ENCODE data around the gene FCGBP. TPM values are rescaled to one million over a fixed set of nuclear protein-coding genes. Genes with fewer than 3 reads are reported as not detected.

The FCGBP gene
- total RNA-seq (2021; fragmentation: NEBNext Ultra II Directional; extraction: Animal tissue kit (Norgen Biotek cat#: 25700)): under 1 TPM; 0.02 to 0.83 (median 0.18) TPM
- long read RNA-seq: 0 reads

DNA sequence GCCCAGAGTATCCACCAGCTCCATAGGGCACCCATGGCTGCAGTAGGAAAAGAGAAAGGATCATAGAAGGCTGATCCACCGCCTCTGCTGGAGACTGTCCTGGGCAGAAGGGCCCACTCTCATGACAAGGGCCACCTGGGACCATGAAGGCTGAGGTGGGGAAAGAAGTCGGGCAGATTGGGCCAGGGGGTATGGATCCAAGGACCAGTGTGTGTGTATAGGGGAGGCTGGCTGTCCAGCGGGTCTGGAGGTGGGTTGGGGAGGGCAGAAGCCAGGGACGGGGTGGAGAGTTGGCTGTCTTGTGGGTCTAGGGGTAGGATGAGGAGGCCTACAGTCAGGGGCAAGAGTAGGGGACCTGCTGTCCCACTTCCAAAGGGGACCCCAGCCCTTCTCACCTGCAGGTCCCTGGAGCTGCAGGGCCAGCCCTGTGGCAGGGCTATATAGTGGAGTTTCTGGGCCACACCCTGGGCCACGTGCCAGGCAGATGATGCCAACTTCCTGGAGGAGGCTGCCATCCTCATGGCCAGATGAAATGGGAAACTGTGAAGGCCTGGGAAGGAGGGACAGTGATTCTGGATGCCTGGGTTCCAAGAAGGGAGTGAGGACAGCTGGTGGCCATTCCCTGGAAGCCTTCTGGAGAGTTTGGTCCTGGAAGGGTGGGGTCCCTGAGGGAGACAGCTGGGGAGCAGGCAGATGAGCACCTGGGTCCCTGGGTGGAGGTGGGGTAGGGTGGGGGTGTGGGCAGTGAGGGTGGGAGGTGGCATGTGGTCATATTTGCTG is at the start of gene FCGBP:
Gene FCGBP (minus strand): TSS at position 51 of the 780 bp plus-strand sequence.
- H3K36me3 Mint-ChIP-seq (ENCODE audit: low read depth): no peaks in the 10 kb centered on the region
- no peaks in the 10 kb centered on the region for H3K9me3 Mint-ChIP-seq
- no peak within 1 kb of the TSS for H3K4me3 Mint-ChIP-seq
- no peaks in the 10 kb centered on the region for H3K4me1 Mint-ChIP-seq (ENCODE audit: low read depth)
- DNase-seq: no peak
- TF ChIP-seq, protein P1, sequence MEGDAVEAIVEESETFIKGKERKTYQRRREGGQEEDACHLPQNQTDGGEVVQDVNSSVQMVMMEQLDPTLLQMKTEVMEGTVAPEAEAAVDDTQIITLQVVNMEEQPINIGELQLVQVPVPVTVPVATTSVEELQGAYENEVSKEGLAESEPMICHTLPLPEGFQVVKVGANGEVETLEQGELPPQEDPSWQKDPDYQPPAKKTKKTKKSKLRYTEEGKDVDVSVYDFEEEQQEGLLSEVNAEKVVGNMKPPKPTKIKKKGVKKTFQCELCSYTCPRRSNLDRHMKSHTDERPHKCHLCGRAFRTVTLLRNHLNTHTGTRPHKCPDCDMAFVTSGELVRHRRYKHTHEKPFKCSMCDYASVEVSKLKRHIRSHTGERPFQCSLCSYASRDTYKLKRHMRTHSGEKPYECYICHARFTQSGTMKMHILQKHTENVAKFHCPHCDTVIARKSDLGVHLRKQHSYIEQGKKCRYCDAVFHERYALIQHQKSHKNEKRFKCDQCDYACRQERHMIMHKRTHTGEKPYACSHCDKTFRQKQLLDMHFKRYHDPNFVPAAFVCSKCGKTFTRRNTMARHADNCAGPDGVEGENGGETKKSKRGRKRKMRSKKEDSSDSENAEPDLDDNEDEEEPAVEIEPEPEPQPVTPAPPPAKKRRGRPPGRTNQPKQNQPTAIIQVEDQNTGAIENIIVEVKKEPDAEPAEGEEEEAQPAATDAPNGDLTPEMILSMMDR (IDR thresholded peaks at IDR 0.05): no peak
- no peak within 1 kb of the TSS for H3K27ac Mint-ChIP-seq
- peaks cover 9% of the 10 kb centered on the region for H3K27me3 Mint-ChIP-seq (ENCODE audit: insufficient read depth)

DNA sequence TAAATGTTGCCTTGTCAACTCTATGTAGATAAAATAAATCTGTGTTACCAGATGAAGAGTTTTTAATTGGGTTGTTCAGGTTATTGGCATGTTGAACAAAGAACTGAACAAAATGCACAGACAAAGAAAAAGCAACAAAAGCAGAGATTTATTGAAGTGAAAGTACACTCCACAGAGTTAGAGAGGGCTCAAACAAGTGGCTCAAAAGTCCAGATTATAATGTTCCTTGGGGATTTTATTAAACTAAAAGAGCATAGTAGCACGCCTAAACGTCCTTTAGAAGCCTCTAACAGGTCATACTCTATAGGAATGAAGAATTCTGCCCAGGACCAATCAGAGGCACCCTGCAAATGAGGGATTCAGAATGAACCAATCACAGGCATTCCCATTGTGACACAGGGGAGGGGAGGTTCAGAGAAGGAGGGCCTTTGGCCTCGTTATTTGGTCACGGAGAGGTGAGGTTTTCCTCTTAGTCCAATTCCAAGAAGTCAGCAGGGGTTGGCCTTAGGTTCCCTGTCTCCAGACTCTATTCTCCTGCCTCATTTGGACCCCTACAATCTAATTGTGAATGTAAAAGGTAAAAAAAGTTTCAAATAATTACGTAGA is 49.4 kb upstream of the FCGBP start:
- Mint-ChIP-seq H3K36me3 (ENCODE audit: low read depth) (peaks cover 85% of the 10 kb centered on the region), H3K4me1 (ENCODE audit: low read depth) (no peaks in the 10 kb centered on the region), H3K4me3 (no peak overlapping the region), H3K27me3 (ENCODE audit: insufficient read depth) (no peaks in the 10 kb centered on the region), H3K27ac (no peak overlapping the region), H3K9me3 (peaks cover 47% of the 10 kb centered on the region)
- DNase-seq: no peak
- TF ChIP-seq, protein P1 (IDR thresholded peaks at IDR 0.05): no peak

DNA sequence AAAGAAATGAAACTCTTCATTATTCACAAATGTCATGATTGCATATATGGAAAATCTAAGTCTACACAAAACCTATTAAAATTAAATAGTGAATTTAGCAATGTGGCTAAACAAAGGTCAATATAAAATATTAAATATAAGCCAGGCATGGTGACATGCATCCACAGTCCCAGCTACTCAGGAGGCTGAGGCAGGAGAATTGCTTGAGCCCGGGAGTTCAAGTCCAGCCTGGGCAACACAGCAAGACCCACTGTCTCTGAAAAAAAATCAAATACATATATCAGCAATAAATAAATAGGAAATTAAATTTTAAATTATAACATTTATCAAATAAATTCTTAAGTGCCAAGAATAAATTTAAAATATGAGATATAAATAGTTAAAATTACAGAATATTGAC is 48.4 kb upstream of the FCGBP start:
- Mint-ChIP-seq H3K27me3 (ENCODE audit: insufficient read depth) (no peaks in the 10 kb centered on the region), H3K36me3 (ENCODE audit: low read depth) (peaks cover 91% of the 10 kb centered on the region), H3K27ac (no peak overlapping the region), H3K4me3 (no peak overlapping the region), H3K9me3 (peaks cover 43% of the 10 kb centered on the region), H3K4me1 (ENCODE audit: low read depth) (no peaks in the 10 kb centered on the region)
- TF ChIP-seq, protein P1 (IDR thresholded peaks at IDR 0.05): no peak
- no peak for DNase-seq

DNA sequence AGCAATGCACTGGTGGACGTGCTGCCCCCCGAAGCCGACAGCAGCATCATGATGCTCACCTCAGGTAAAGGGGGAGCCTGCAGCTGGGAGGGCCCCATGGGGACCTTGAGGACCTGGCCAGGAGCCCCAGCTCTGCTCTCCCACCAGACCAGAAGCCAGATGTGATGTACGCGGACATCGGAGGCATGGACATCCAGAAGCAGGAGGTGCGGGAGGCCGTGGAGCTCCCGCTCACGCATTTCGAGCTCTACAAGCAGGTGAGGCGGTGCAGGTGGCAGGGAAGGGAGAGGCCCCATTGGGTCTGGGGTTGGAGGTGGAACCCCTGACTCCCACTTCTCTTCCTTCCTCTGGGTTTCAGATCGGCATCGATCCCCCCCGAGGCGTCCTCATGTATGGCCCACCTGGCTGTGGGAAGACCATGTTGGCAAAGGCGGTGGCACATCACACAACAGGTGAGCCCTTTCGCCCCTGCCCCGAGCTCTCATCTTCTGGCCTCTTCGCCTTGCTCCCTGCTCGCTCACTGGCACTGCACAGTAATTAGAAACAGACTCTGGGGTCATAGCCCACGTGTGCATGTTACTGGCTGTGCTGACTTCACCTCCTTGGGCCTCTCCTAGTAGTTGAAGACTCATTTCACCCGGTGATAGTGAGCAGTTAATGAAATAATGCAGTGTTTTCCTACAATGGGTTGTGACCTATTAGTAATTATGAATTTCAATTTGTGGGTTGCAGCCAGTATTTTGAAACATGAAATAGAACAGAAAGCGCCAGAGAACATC is 40.1 kb upstream of the FCGBP start:
- peaks cover 20% of the 10 kb centered on the region for H3K4me1 Mint-ChIP-seq (ENCODE audit: low read depth)
- peaks cover 63% of the 10 kb centered on the region for H3K36me3 Mint-ChIP-seq (ENCODE audit: low read depth)
- DNase-seq: no peak
- H3K9me3 Mint-ChIP-seq: no peaks in the 10 kb centered on the region
- TF ChIP-seq, protein P1 (IDR thresholded peaks at IDR 0.05): no peak
- peak overlapping the region; percentile 6; the same call in 1 of the 2 replicates for H3K27ac Mint-ChIP-seq
- no peak overlapping the region for H3K4me3 Mint-ChIP-seq
- H3K27me3 Mint-ChIP-seq (ENCODE audit: insufficient read depth): peaks cover 4% of the 10 kb centered on the region

DNA sequence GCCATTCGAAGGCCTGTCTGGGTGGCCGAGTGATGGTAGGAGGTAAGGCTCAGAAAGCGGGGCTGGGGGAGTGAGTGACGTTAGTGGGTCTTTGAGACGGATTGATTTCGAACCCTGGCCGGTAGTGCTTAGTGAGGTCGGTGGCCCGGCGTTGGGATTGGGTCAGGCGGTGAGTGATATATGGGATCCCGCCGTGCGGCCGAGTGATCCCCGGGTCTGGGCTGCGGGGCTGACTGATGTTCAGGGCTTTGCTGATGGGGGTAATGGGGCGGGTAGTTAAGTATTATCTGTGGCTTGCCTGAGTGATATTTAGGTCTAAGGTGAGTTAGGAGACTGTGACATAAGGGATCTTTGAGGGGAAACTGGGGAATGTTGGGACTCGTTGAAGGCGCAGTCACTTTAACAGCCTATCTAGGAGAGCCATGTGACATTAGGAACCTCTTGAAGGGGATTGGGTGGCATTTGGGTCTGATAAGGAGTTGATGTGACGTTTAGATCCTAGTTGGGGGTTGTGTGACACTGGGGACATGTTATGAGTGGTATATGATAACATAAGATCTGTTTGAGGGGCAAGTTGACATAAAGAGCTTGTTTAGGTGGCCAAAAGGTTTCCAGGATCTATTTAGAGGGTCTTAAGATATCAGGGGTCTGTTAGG is 37.1 kb upstream of the FCGBP start:
- Mint-ChIP-seq H3K27me3 (ENCODE audit: insufficient read depth) (peaks cover 6% of the 10 kb centered on the region), H3K4me1 (ENCODE audit: low read depth) (peaks cover 27% of the 10 kb centered on the region), H3K27ac (peak overlapping the region; percentile 97), H3K4me3 (peak overlapping the region; percentile 96), H3K9me3 (no peaks in the 10 kb centered on the region), H3K36me3 (ENCODE audit: low read depth) (peaks cover 45% of the 10 kb centered on the region)
- TF ChIP-seq, protein P1 (IDR thresholded peaks at IDR 0.05): no peak
- no peak for DNase-seq

All from HFFc6 (cell line).